NAMALWA (cell line): ENCODE measurements around the gene UBE3C.
"Not testable (repeated sequence)": the region's sequence is repeated elsewhere in the genome, so short reads cannot be mapped to it uniquely, and the experiment has no call there.

Source experiments
- DNase-seq: peaks from one replicate; pipeline ENCODE4 v3.0.0-alpha.2; 2015; ENCODE audit warnings: low spot score

The UBE3C gene

GRCh38 chr7:157138424-157139110 is at the start of gene UBE3C:
Gene UBE3C (plus strand): TSS chr7:157138926. CDS start chr7:157139273, 347 bp downstream.
- DNase-seq = peak; percentile 92

- DNase-seq = no peak
These were observed 49.6 kb upstream of the UBE3C start for GRCh38 chr7:157089100-157089610.

- DNase-seq = no peak
These were observed 48.1 kb upstream of the UBE3C start for GRCh38 chr7:157090485-157091165.

GRCh38 chr7:157096286-157097055 is 42.3 kb upstream of the UBE3C start:
- no peak for DNase-seq

- no peak for DNase-seq
These were observed 41.7 kb upstream of the UBE3C start for GRCh38 chr7:157097056-157097329.

- no peak for DNase-seq
These were observed 41.2 kb upstream of the UBE3C start for GRCh38 chr7:157097569-157097968.

- DNase-seq = not testable (repeated sequence)
These were observed 38.7 kb upstream of the UBE3C start for GRCh38 chr7:157100005-157100404.

GRCh38 chr7:157103641-157104040 is 35.1 kb upstream of the UBE3C start:
- not testable (repeated sequence) for DNase-seq

- DNase-seq = no peak
These were observed 27.4 kb upstream of the UBE3C start for GRCh38 chr7:157111311-157111710.

GRCh38 chr7:157112706-157113105 is 26.0 kb upstream of the UBE3C start:
- DNase-seq = no peak

- no peak for DNase-seq
These were observed 25.1 kb upstream of the UBE3C start for GRCh38 chr7:157113607-157114006.

GRCh38 chr7:157116762-157117161 is 22.0 kb upstream of the UBE3C start:
- no peak for DNase-seq

GRCh38 chr7:157117796-157118195 is 20.9 kb upstream of the UBE3C start:
- DNase-seq = peak; percentile 67

GRCh38 chr7:157120181-157120580 is 18.5 kb upstream of the UBE3C start:
- DNase-seq = no peak

- no peak for DNase-seq
These were observed 17.5 kb upstream of the UBE3C start for GRCh38 chr7:157121184-157121715.

- DNase-seq = no peak
These were observed 15.8 kb upstream of the UBE3C start for GRCh38 chr7:157122800-157123495.

GRCh38 chr7:157124690-157125089 is 14.0 kb upstream of the UBE3C start:
- DNase-seq = no peak

GRCh38 chr7:157125376-157126223 is 13.1 kb upstream of the UBE3C start:
- no peak for DNase-seq

GRCh38 chr7:157126921-157127320 is 11.8 kb upstream of the UBE3C start:
- no peak for DNase-seq

GRCh38 chr7:157129200-157129599 is 9.5 kb upstream of the UBE3C start:
- DNase-seq = no peak

GRCh38 chr7:157129907-157130460 is 8.7 kb upstream of the UBE3C start:
- DNase-seq = no peak
